NCI-H345 treated with DMSO at 0.1 percent for 48 hours (cell line): ENCODE measurements around the gene IGFN1.
A peak's percentile ranks its signal among the peaks of the same experiment; 100 is the strongest.
"Not testable (repeated sequence)": the region's sequence is repeated elsewhere in the genome, so short reads cannot be mapped to it uniquely, and the experiment has no call there.

Experiments used
- DNase-seq: peaks from one replicate; lab custom pipeline; 2025; ENCODE audit not compliant: unreplicated experiment; lab: John Stamatoyannopoulos, UW

IGFN1 gene

DNA sequence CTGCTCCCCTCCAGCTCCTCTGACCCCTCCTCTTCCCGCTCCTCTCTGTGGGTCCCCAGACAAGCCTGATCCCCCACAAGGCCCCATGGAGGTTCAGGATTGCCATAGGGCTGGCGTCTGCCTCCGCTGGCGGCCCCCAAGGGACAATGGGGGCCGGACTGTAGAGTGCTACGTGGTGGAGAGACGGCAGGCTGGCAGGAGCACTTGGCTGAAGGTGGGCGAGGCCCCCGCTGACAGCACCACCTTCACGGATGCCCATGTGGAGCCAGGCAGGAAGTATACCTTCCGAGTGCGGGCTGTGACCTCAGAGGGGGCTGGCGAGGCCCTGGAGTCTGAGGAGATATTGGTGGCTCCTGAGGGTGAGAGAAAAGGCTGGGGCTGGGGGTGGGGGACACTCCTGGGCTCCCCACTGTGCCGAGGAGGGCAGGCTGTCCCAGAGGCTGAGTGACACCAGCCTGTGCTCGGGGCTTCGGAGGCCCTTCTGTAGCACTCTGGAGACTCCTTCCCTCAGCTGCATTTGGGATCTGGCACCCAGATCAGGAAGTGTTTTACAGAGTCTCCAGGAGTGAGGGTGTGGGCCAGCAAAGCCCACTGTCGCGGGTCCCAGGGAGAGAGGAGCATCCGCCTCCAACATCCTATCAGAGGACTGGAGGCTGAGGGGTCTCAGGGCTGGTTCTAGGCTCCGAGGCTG lies 25.9 kb downstream of the IGFN1 start:
- DNase-seq = no peak

DNA sequence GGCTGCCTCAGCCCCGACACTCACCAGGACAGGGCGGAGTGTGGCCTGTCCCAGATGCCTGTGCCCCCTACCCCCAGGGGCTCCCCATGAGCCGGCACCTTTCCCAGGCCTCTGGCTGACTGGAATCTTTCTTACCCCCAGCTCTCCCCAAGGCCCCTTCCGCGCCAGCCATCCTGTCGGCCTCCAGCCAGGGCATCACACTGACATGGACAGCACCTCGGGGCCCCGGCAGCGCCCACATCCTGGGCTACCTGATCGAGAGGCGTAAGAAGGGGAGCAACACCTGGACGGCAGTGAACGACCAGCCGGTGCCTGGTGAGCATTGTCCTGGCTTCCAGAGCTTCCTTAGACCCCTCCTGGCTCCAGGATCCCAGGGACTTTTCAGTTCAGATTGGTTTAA lies 26.5 kb downstream of the IGFN1 start:
- DNase-seq = no peak

DNA sequence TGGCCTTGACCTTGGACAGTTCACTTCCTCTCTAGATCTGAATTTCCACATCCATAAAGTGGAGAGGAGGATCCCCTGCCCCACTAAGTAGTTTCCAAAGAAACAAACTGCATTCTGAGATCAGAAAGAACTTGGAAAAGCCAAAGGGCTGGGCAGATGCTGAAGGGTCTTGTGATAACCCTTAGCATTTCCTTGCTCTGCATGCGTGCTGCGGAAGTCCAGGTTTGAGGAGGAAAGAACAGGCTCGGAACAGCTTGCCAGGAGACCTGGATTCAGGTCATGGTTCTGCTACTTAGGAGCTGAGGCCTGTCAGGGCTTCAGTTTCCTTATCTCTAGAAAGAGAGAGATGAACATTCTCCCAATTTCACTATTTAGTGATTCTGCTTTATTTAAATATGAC lies 27.2 kb downstream of the IGFN1 start:
- DNase-seq = no peak

DNA sequence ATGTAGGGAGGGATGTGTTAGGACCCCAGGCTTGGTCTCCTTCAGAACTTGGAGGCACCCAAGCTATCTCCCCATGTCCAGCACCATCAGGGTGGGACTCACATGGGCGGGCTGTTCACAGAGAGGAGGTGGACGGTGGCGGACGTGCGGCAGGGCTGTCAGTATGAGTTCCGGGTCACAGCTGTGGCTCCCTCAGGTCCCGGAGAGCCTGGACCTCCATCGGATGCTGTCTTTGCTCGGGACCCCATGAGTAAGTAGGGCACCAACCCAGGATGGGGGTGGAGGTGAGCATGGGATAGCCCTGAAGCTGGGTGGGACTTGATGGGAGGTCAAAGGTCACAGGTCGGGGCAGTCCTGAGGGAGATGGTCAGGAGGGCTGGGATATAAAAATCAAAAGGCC lies 27.8 kb downstream of the IGFN1 start:
- no peak for DNase-seq

DNA sequence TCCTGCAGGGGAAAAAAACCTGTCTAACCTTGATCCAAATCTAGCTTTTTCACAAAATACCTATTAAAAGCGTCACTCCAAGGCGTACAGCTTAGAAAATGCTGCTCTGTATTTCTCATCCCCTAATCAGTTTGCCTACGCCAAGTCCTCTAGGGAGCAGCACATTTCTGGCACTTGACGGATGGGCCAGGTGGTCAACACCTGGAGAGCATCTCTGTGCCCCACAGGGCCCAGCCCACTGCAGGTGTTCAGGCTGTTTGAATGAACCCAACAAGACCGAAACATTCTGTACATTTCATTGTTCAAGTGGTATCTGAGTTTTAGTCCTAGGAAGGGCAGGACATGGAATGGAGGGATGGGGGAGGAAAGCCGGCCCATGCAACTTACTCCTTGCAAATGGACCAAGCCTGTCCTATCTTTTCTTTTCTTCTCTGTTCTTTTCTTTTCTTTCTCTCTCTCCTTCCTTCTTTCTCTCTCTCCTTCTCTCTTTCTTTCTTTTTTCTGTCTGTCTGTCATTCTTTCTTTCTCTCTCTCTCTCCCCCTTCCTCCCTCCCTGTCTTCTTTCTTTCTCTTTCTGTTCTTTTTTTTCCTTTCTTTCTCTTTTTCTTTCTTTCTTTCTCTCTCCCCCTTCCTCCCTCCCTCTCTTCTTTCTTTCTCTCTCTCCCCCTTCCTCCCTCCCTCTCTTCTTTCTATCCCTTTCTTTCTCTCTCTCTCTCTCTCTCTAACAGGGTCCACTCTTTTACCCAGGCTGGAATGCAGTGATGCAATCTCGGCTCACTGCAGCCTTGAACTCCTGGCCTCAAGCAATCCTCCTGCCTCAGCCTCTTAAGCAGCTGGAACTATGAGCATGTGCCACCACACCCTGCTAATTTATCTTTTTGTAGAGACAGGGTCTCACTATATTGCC lies 29.1 kb downstream of the IGFN1 start:
- peak; percentile 56 for DNase-seq

DNA sequence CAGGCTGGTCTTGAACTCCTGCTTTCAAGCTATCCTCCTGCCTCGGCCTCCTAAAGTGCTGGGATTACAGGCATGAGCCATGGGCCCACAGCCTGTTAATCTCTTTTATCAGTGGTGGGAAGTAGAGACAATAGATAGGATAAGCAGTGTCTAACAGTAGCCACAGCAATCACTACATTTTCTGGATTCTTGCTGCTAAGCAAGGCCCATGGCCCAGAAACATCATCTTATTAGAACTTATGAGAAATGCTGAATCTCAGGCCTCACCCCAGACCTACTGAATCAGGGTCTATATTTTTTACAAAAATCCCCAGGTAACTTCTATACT lies 29.7 kb downstream of the IGFN1 start:
- no peak for DNase-seq

DNA sequence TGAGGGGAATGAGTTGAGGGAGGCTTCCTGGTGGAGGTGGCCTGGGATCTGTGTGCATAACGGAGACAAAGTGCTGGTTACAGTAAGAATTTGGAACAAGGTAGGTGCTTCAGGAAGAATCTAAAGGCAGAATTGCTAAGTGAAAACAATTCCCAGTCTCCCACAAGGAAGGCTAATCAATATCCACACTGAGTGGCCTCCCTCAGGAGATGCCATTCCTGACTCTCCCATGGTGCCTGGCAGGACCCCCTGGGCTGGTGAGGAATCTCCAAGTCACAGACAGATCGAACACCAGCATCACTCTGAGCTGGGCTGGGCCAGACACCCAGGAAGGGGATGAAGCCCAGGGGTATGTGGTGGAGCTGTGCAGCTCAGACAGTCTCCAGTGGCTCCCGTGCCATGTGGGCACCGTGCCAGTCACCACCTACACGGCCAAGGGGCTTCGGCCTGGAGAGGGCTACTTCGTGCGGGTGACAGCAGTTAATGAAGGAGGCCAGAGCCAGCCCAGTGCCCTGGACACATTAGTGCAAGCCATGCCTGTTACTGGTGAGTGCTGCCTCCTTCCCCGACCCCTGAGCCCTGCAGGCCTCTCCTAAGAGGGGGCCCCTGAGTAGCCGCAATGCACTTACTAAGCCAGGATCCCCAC lies 30.7 kb downstream of the IGFN1 start:
- no peak for DNase-seq

DNA sequence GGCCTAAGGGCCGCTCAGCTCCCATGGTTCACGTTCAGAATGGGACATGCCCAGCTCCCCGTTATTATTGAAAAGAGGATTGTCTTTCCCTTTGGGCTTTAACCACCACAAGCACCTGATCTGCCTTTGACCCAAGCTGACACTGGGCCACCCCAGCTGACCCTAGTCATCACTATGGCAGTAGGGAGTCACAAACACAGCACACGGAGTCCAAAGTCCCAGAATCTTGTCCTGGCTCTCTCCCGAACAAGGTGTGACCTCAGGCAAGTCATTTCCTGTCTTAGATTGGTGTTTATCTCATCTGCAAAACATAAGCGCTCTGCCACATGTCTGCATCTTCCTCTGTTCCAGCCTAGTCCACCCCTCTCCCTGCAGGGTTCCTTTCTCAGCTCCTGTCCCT lies 31.5 kb downstream of the IGFN1 start:
- no peak for DNase-seq

DNA sequence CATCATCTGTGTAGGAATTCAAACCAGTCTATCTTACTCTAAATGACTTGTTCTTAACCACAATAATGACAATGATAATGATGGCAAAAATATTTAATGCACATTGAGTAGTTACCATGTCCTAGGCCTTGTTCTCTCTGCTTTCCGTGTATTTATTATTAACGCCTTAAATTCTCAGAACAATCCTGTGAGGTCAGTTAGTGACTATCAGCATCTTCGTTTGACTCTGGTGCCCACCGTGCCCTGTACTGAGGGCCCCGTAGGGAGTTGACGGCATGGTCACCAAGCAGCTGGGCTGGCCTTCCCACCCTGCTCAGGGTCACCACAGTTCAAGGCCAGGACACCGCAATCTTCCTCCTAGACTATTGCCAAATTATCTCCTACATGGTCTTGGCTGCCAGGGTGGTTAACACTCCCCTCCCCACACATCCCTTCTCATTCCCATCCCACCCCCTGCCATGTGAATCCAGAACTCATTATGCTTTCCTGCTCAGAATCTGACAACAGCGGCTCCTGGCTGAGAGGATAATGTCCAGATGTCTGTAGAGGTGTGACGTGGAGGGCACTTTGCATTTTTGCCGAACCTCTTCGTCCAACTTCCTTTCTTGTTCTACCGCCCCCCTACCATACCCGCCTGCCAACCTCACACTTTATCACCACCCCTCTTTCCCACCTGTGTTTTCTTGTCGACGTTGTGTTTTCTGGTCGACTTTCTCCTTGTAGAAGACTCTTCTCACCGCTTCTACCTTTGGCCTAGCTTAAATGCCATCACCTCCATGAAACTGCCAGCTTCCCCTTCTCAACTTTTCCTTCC lies 33.4 kb downstream of the IGFN1 start:
- DNase-seq = no peak

DNA sequence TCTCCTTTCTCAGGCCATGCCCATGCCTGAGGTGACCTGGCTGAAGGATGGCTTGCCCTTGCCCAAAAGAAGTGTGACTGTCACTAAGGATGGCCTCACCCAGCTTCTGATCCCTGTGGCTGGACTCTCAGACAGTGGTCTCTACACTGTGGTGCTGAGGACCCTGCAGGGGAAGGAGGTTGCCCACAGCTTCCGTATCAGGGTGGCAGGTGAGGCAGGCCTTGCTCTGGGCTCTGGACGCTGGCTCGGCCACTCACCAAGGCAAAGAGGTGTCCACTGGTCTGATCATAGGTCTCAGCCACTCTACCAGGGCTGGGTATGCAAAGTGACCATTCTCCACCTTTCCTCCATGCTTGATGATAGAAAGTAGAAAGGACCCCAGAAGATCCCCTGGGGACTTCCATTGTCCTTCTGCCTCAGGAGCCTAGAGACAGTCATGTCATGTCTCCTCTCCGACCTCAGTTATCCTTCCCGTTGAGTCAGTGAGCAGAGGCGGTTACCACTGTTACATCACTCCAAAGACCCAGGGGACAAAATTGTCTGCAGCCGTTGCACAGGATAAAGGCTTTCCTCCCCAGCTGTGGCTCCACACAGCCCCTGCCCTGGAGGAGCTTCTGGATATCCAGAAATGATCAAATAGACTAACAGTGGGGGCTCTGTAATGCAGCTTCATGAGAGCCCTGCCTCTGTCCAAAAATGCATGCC lies 34.2 kb downstream of the IGFN1 start:
- no peak for DNase-seq

DNA sequence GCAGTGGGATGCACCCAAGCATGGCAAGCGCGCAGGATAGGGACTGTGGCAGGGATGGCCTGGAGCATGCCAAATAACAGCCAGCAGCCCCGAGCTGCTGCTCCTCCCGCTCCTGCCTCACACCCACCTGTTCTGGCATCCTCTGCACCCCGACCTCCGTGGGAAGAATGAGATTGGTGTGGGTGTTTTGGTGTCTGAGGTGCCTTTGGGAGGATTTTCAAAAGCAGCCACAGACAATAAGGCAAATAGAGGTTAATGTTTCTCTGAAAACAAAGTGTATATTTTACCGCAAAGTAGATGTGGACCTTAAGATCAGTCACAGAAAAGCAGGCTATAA lies 35.5 kb downstream of the IGFN1 start:
- no peak for DNase-seq

DNA sequence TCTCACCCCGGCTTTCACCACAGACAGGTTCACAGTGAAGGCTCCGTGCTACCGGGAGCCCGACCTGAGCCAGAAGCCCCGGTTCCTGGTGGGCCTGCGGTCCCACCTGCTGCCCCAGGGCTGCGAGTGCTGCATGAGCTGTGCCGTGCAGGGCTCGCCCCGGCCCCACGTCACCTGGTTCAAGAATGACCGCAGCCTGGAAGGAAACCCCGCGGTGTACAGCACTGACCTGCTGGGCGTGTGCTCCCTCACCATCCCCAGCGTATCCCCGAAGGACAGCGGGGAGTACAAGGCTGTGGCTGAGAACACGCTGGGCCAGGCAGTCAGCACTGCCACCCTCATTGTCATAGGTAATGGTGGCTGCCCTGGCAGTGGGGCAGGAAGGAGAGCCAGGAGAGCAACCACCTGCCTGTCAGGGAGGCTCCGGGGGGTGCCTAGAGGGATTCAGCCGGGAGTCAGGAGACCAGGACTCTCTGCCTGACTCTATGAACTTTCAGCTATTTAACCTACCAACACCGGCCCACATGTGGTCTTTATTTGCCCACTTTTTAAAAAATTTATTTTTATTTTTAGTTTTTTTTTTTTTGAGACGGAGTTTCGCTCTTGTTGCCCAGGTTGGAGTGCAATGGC lies 36.4 kb downstream of the IGFN1 start:
- no peak for DNase-seq

DNA sequence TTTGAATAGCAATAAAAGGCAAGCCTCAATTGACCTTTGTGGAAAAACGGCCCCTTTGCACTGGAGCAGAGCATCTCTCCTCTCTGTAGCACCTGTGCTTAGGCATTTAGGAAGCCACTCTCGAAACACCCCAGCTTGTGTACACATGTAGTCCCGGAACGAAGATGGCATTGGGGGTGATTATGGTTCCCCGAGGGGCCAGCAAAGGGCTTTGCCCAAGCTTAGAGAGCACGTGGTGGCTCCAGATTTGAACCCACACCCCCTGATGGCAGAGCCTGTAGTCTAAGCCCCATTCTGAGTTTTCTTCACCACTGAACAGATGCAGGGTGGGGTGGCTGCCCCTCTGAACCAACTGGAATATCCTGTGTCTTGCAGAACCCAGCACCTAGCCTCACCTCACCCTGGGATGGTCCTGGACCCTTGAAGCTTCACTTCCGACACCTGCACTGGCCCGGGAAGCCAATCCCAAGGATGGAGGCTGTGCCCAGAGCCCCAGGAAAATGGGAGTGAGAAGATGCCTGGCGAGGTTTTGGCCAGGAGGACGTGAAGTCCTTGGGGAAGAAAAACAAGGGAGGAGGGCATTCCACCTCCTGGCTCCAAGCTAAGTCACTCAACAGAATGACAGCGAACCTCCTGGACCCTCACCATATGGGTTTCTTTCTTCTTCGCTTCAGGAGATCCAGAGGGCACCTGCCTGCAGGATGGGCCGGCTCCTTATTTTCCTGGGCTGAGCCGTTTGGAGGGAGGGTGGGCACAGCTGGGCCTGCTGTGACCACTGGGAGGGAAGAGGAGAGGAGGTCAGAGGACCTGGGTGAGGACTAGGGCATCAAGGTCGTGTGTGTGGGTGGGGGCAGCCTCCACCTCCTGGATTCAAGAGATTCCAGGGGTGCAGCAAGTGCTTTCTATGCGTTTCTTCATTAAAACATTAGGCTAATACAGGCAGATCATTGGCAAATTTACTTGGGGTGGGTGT lies 37.7 kb downstream of the IGFN1 start:
- DNase-seq = no peak

DNA sequence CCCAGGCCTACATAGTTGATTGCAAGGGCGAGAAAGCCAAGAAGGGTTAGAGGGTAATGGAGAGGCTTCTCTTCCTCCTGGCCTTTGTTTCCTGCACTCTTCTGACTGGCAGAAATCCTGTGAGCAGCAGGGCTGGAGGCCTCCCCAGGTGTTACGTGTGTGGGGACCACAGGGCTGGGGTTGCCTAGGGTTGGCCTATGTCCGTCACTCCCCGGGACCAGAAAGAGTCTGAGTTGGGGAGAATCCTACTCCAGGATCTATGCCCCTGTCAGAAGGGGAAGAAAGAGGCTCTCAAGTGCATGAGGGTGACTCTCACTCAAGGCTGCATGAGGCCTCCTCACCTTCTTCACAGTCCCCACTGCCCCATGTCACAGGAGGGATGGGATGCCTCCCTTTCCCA lies 38.5 kb downstream of the IGFN1 start:
- DNase-seq = no peak

DNA sequence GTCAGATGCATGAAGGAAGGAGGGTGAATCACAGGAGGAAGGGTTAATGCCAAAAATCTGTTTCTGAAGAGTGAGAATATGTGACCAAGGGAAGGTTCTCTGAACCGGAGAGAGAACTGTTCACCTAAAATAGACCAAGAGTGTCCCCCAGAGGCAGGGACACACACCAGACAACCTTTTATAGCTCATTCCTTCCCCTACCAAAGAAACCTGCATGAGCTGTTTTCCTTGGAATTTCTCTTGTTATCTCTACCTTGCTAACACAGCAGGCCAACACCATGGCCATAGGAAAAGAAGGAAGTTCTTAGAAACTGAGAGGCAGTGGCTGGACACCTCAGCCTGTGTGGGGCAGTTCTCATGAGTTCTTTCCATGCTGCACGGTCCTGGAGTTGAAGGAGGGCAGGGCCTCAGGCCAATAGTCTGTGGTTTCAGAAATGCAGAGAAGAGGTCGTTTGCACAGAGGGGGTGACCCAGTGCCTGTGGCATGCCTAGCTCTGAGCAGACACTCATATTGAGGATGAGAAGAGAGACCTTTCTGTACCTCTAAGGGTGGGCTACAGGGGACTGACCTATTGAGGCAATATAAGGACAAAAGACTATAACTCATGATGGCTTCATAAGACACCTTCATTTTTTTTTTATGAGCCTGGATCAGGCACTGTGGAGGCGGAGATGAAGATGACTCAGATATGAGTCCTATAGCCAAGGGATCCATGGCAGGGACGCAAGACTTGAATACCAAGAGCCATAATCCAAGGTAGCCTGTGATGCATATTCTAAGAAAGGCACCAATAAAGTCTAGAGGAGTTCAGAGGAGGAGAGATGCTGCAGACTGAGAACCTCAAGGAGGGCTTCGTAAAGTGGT lies 39.4 kb downstream of the IGFN1 start:
- DNase-seq = no peak

DNA sequence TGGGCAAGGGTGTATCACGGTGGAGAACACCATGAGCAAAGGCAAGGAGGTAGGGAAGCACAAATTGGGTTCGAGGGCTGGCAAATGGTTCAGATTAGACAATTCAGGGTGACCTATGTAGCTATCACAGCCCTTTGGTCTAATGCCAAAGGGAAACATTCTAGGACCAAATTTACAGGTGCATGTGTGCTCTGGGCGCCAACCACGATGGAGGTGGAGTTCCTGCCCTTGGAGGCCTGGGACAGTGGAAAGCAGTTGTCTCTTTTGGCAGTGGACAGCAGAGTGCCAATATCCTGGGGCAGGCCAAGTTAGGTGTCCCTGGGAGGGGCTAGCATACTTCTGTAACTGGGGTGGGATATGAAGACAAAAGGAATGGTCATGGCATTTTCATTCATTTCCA lies 40.1 kb downstream of the IGFN1 start:
- no peak for DNase-seq

DNA sequence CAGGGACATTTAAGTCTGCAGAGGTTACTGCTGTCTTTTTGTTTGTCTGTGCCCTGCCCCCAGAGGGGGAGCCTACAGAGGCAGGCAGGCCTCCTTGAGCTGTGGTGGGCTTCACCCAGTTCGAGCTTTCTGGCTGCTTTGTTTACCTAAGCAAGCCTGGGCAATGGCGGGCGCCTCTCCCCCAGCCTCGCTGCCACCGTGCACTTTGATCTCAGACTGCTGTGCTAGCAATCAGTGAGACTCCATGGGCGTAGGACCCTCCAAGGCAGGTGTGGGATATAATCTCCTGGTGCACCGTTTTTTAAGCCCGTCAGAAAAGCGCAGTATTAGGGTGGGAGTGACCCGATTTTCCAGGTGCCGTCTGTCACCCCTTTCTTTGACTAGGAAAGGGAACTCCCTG lies 49.0 kb downstream of the IGFN1 start:
- not testable (repeated sequence) for DNase-seq

DNA sequence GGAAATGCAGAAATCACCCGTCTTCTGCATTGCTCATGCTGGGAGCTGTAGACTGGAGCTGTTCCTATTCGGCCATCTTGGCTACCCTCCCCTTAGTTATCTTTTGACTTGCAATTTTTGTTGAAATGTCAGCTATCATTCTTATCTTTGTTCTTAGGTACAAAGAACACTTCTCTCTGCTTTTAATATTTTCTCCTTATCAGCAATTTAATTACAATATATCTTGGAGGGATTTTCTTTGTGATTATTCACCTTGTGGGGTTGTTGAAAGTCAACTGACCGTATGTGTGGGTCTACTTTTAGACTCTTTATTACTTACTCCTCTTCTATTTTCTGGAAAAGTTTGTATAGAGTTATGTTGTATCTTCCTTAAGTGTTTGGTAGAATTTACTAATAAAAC lies 49.5 kb downstream of the IGFN1 start:
- DNase-seq = no peak
